AG08396 (cell line): Measurements from ENCODE around the gene VSIG4.
"Not testable (repeated sequence)": the region's sequence is repeated elsewhere in the genome, so short reads cannot be mapped to it uniquely, and the experiment has no call there.

Experiments
- DNase-seq: peaks from one replicate; pipeline ENCODE4 v3.0.0; 2012; ENCODE audit warnings: low spot score, mixed read lengths

The VSIG4 gene

DNA sequence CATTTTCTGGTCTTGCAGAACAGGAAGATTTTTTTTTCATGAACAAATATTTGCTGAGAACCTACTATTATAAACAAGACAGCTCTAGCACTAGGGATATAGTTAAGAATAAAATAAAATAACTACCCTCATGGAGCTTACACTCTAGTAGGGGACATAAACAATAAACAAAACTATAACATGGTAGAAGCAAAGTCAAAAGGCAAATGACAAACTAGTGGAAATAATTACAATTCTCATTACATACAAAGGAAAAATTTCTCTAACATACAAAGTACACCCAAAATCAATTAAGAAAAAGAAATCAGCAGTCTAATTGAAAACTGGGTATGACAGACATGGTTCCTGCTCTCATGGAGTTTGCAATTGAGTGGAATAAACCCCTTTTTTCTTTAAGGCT lies 32.0 kb downstream of the VSIG4 start:
- no peak for DNase-seq

DNA sequence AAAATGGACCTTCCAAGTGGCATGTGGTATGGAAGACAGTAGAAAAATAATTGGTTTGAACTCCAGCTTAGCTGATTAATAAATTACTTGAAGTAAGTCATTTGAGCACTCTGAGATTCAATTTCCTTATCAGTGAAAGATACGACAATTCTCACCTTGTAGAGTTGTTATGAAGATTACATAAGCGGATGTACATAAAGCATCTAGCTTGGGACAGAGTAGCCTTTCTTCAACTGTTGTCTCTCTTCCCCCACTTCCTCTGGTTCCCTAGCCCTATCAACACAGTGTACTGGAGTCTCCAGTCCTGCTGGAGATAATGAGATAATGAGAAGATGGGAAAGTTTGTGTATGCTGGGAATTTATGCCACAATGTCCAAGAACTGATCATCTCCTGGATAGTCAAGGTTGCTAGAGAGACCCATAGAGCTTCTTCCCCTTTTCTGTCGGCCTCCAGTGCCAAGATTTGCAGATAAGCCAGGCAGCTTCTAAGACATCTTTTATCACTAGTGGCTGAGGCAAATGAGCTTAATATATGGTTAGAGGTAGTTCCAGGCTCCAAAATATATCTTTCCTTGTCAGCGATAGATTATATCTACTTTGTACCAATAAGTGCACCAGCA lies 33.9 kb downstream of the VSIG4 start:
- no peak for DNase-seq

DNA sequence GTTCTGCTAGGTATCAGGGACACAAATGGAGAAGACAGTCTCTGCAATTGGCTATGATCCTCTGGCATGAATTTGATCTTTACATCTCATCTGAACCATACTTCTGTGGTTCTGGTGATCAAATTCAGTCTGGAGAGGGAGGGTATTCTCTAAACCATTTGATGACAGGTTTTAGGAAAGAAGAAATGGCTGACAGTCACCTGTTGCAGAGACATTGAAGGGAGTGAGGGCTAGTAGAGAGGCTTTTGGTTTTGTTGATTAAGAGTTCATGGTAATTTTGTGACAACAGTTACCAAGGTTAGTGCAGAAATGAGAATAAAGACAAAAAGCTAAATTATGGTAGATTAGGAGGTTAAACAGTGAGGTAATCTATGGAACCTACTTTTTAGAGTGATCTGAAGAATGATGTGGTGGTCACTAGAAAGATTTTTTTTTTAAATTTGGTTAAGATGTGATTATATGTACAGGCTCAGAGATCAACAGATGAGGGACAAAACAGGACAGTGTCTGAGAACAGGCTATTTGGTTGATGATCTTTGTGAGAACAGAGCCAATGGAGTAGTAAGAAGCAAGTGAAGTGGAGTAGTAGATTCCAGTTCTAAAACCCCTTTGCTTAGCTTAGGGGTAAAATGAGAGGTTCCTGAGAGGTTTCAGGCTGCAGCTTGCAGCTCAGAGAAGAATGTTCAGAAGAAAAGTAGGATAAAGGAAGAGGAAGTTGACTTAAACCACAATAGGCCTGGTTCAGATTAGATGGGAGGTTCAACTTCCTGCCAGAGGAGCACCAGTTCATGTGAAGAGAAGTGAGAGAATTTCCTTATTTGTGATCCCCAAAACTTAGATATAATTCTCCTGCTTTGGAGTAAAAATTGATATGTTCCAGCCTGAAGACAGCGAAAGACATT lies 34.7 kb downstream of the VSIG4 start:
- no peak for DNase-seq

DNA sequence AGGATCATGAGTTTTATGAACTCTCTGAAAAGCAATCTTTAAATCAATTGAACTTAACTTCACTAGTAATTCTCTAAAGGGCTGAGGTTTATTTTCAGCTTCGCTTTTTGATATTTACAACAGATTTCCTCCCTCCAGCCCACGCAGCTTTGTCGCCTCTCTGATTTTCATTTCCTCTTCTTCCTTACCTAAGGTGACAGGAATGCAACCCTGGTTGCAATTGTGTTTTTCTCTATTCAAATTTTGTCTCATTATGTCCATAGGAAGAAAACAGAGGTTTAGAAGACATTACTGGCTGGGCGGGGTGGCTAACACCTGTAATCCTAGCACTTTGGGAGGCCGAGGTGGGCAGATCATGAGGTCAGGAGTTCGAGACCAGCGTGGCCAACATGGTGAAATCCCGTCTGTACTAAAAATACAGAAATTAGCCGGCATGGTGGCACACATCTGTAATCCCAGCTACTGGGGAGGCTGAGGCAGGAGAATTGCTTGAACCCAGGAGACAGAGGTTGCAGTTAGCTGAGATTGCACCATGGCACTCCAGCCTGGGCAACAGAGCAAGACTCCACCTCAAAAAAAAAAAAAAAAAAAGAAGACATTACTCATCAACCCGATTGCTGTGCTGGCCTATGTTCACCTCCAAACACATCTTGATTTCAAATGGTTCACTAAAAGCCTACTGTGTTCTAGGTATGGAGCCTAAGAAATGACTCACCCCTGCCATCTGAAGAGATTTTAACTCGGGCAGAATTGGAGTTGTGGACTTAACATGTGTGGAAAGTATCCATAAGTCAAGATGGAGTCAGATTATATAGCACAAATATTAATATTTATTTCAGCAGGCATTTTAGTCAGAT lies 36.8 kb downstream of the VSIG4 start:
- DNase-seq, result no peak

GRCh38 chrX:66001596-66001995 lies 38.3 kb downstream of the VSIG4 start:
- no peak for DNase-seq

DNA sequence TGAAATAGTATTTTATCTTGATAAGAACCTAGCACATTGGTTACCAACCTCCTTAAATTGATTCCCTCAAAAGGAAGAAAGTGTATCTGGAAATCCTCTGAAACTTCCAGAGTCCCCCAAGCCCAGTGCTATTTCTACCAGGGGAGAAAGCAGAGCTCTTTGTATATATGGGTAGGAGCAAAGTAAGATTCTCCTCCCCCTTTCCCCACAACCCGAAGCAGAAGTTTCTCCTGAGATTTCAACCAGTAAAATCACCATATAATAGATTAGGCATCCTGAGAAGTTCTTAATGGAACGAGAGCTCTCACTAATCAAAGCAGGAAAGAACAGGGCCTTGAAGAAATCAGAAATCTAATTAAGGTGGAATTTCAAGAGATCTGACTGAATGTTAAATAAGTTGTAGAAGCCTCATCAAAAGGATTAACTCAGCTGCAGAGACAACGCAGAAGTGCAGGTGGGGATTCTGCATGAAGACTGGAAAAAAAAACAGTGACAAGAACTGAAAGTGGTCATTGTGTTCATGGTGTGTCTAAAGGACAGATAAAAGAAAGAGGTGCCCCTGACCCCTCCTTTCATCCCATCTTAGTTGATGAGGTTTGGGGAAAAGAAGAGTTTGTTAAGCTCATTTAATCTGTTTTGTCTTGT lies 39.1 kb downstream of the VSIG4 start:
- DNase-seq, result no peak

DNA sequence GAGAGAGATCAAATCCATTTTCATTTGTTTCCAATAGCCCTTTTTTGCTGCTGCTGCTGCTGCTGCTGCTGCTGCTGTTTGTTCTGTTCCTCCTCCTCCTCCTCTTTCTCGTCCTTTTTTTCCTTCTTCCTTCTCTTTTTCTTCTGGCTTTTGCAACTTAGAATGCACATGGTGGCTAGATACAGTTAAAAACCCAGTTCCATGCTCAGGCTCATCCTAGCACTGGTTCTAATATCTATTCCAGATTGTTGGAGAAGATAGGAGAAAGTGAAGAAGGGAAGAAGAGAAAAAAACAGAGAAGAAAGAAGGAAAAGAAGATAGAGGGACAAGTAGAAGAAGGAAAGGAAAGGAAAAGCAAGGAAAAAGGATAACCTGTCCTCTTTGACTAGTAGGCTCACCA lies 39.7 kb downstream of the VSIG4 start:
- DNase-seq, result no peak

GRCh38 chrX:65999563-66000148 lies 40.2 kb downstream of the VSIG4 start:
- DNase-seq, result no peak

DNA sequence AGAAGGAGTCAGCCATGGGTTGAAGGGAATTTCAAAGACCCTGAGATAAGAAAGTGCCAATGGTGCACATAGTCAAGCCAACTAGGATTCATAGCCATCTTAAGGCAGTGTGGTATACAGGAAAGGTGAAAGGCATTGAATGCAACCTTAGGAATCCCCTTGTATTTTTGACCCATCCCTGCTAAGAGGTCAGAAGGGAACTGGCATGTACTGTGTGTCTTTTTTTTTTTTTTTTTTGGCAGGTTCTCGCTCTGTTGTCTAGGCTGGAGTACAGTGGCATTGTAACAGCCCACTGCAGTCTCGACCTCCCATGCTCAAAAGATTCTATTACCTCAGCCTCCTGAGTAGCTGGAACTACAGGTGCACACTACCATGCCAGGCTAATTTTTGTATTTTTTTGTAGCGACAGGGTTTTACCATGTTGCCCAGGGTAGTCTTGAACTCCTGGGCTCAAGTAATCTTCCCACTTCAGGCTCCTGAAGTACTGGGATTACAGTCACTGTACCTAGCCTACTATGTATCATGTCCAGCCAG lies 40.8 kb downstream of the VSIG4 start:
- DNase-seq, result no peak

GRCh38 chrX:65997978-65998717 lies 41.7 kb downstream of the VSIG4 start:
- no peak for DNase-seq

DNA sequence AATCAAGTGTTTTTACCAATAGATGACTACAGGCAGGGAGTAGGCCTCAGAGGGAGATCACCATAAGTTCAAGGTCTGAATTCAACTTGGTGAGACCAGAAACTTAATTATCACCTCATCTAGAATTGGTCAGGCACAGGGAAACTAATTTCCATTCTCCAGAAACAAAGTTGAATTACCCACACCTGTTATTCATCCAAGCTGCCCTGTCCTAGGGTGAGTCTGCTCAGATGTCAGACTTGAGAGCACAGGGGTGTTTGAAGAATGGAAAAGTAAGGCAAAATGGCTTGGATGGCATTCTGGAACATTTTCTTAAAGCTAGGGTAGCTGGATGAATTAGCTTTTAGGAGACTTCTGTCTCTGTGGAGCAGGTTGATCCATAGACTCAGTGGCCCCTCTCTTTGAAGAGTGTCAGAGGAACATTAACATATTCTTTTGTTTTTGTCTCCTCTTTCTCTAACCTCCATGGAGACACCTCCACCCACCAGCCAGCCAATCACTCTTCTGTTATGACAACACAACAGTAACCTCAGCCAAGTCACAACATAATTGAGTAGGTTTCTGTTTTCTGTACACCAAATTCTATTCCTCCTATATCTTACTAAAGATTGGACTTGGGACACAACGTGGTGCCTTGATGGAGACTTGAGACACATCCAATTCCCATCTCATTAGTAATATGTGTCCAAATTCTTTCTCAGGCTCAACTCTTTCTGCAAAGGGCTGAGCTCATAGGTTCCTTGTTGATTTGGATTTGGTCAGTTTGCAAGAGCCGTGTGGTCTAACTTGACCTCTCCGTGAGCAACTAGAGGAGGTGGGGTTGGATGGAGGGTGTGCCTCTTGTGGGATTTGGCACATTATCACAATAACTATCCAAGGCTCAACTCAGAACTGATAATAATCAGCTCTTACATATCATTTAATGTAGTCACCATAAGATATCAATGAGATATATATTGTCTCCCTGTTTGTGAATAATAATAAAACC lies 45.1 kb downstream of the VSIG4 start:
- no peak for DNase-seq

GRCh38 chrX:65993915-65994460 lies 45.9 kb downstream of the VSIG4 start:
- no peak for DNase-seq

DNA sequence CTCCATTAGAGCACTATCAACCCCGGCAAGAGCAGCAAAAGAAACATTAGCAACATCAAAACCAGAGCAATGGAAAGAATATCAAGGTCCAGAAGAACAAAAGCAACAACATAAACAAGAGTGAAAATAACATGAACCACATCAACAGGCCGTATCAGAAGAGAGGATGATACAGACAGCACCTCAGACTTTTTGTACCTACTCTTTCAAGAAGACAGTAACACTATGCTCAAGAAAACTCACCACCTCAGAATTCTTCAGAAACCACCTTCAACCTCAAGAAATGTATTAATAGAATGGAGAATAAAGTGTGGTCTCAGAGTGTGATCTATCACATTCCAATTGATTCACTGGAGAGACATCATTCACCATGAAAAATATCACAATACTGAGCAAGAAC lies 46.5 kb downstream of the VSIG4 start:
- no peak for DNase-seq

- DNase-seq, result no peak
Measured at GRCh38 chrX:65990702-65991101, 49.2 kb downstream of the VSIG4 start.

- no peak for DNase-seq
Measured at GRCh38 chrX:65987811-65988210, 52.1 kb downstream of the VSIG4 start.

GRCh38 chrX:65985922-65986588 lies 53.8 kb downstream of the VSIG4 start:
- peak; percentile 53 for DNase-seq

DNA sequence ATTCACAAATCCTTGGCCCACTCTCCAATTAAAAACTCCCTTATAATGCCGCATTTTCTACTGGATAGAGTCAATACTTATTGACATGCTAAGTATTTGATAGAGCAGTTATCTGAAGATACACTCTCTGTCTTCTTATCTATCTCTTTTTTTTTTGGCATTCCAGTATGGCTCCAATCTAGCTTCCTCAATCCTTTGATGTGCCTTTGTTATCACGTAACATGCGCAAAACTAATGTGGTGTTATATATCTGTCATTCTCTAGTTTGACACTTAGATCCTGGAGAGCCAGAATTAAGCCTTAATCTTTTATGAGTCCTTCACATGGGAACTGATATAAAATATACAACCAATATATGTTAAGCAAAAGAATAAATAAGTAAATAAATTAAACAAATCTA lies 54.7 kb downstream of the VSIG4 start:
- DNase-seq, result no peak

GRCh38 chrX:65977161-65977560 lies 62.7 kb downstream of the VSIG4 start:
- DNase-seq, result not testable (repeated sequence)

DNA sequence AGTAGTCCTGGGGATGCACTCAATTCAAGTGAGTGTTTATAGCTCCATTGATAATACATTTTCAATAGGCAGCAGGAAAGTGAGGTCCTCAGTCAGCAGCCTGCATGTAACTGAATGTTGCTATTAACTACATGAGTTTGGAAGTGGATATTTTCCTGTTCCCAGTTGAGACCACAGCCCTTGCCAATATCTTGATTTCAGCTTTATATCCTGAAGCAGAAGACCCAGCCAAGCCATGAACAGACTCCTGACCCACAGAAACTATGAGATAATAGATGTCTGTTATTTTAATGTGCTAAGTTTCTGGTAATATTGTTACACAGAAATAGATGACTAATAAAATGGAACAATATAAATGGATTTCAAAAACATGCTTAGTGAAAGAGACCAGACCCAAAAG lies 63.7 kb downstream of the VSIG4 start:
- no peak for DNase-seq
